Measurements from ENCODE around the gene PSMC3.
A peak's percentile ranks its signal among the peaks of the same experiment; 100 is the strongest.
"Not testable (repeated sequence)": the region's sequence is repeated elsewhere in the genome, so short reads cannot be mapped to it uniquely, and the experiment has no call there.

Gene PSMC3

GRCh38 chr11:47426062-47426956, at the start of gene PSMC3:
PSMC3 (minus strand) TSS chr11:47426439; CDS start chr11:47426279, 160 bp downstream.
- peak; percentile 81 for DNase-seq

- DNase-seq, result no peak
Observed at GRCh38 chr11:47470671-47471070, 44.4 kb upstream of the PSMC3 start.

- no peak for DNase-seq
Observed at GRCh38 chr11:47469361-47470179, 43.3 kb upstream of the PSMC3 start.

GRCh38 chr11:47468598-47469214, 42.5 kb upstream of the PSMC3 start:
- no peak for DNase-seq

GRCh38 chr11:47467357-47467756, 41.1 kb upstream of the PSMC3 start:
- DNase-seq, result no peak

GRCh38 chr11:47466701-47467250, 40.5 kb upstream of the PSMC3 start:
- DNase-seq, result no peak

- no peak for DNase-seq
Observed at GRCh38 chr11:47466201-47466600, 40.0 kb upstream of the PSMC3 start.

GRCh38 chr11:47464483-47464882, 38.2 kb upstream of the PSMC3 start:
- DNase-seq, result no peak

- no peak for DNase-seq
Observed at GRCh38 chr11:47461876-47462275, 35.6 kb upstream of the PSMC3 start.

GRCh38 chr11:47460571-47461235, 34.5 kb upstream of the PSMC3 start:
- DNase-seq, result no peak

GRCh38 chr11:47454258-47454671, 28.0 kb upstream of the PSMC3 start:
- DNase-seq, result not testable (repeated sequence)

GRCh38 chr11:47453365-47453764, 27.1 kb upstream of the PSMC3 start:
- DNase-seq, result no peak

GRCh38 chr11:47451990-47452389, 25.8 kb upstream of the PSMC3 start:
- DNase-seq, result no peak

GRCh38 chr11:47451436-47451835, 25.2 kb upstream of the PSMC3 start:
- DNase-seq, result no peak

- no peak for DNase-seq
Observed at GRCh38 chr11:47449541-47449940, 23.3 kb upstream of the PSMC3 start.

- no peak for DNase-seq
Observed at GRCh38 chr11:47448566-47449427, 22.6 kb upstream of the PSMC3 start, which contains the start of gene RAPSN. RAPSN (minus strand) TSS chr11:47449136; CDS start chr11:47448964, 172 bp downstream.

- DNase-seq, result no peak
Observed at GRCh38 chr11:47447906-47448305, 21.7 kb upstream of the PSMC3 start.

GRCh38 chr11:47446833-47447232, 20.6 kb upstream of the PSMC3 start:
- no peak for DNase-seq

- no peak for DNase-seq
Observed at GRCh38 chr11:47445840-47446239, 19.6 kb upstream of the PSMC3 start.

- no peak for DNase-seq
Observed at GRCh38 chr11:47443817-47444216, 17.6 kb upstream of the PSMC3 start.

GRCh38 chr11:47443028-47443700, 16.9 kb upstream of the PSMC3 start:
- peak; percentile 60 for DNase-seq

All from 8988T (cell line).